Neural crest cell (in vitro differentiated cells): ENCODE data around the gene RBM4. TPM values are rescaled to one million over a fixed set of nuclear protein-coding genes. Genes with fewer than 3 reads are reported as not detected.

ENCODE experiments used
- DNase-seq: peaks from one replicate; pipeline ENCODE4 v3.0.0; 2021; ENCODE audit warnings: low read depth, mixed read lengths, low spot score
- H3K27ac Mint-ChIP-seq: one replicate; pipeline ENCODE4 v1.8.0; 2021; ENCODE audit warnings: mild to moderate bottlenecking, mixed read lengths; ENCODE audit not compliant: unreplicated experiment
- H3K27me3 Mint-ChIP-seq: 2 replicates; pipeline ENCODE4 v1.8.0; 2021; ENCODE audit warnings: low read depth, mild to moderate bottlenecking, mixed read lengths
- H3K36me3 Mint-ChIP-seq: 2 replicates; pipeline ENCODE4 v1.8.0; 2021; ENCODE audit warnings: low read depth, mild to moderate bottlenecking, mixed read lengths
- H3K4me1 Mint-ChIP-seq: 2 replicates; pipeline ENCODE4 v1.8.0; 2021; ENCODE audit warnings: mixed read lengths
- H3K4me3 Mint-ChIP-seq: one replicate; pipeline ENCODE4 v1.8.0; 2021; ENCODE audit warnings: mild to moderate bottlenecking, mixed read lengths
- H3K9me3 Mint-ChIP-seq: 2 replicates; pipeline ENCODE4 v1.8.0; 2021; ENCODE audit warnings: mixed read lengths
- total RNA-seq: library from RNA; stranded (reverse); gene quantifications from 2 replicates; pipeline ENCODE4 v1.2.1, GENCODE V29; 2021
- TF ChIP-seq, protein P1 (sequence below): fragments of 200-600 bp; sonication (generic); conservative IDR thresholded peaks from 2 replicates; pipeline ENCODE4 v1.5.0; 2021; ENCODE audit warnings: antibody characterized with exemption, mild to moderate bottlenecking

RBM4 gene
- total RNA-seq, 1 donor from 2014 or later = 268 TPM

DNA sequence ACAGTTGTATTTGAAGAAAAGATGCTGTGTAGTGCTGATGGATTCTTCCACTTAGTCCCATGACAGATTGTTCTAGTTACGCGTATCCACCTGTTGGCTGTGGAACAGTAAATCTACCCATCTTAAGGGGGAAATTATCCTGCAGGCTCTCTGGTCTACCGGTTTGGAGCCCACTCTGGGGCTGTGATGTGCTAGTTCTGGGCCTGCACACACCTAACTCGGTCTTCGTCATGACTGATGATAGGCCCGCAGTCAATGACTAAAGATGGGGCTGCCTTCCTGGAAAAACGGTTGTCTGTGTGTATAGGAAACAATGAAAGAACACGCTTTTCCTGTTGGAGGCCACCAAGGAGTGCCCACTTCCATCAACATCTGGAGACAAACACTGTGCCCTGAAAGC lies 45.4 kb downstream of the RBM4 start:
- Mint-ChIP-seq H3K4me1 (peaks cover 4% of the 10 kb centered on the region), H3K36me3 (peaks cover 4% of the 10 kb centered on the region), H3K9me3 (no peaks in the 10 kb centered on the region), H3K27ac (peak overlapping the region; percentile 29), H3K4me3 (no peak overlapping the region), H3K27me3 (no peaks in the 10 kb centered on the region)
- TF ChIP-seq, protein P1, sequence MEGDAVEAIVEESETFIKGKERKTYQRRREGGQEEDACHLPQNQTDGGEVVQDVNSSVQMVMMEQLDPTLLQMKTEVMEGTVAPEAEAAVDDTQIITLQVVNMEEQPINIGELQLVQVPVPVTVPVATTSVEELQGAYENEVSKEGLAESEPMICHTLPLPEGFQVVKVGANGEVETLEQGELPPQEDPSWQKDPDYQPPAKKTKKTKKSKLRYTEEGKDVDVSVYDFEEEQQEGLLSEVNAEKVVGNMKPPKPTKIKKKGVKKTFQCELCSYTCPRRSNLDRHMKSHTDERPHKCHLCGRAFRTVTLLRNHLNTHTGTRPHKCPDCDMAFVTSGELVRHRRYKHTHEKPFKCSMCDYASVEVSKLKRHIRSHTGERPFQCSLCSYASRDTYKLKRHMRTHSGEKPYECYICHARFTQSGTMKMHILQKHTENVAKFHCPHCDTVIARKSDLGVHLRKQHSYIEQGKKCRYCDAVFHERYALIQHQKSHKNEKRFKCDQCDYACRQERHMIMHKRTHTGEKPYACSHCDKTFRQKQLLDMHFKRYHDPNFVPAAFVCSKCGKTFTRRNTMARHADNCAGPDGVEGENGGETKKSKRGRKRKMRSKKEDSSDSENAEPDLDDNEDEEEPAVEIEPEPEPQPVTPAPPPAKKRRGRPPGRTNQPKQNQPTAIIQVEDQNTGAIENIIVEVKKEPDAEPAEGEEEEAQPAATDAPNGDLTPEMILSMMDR = no peak
- DNase-seq = no peak

DNA sequence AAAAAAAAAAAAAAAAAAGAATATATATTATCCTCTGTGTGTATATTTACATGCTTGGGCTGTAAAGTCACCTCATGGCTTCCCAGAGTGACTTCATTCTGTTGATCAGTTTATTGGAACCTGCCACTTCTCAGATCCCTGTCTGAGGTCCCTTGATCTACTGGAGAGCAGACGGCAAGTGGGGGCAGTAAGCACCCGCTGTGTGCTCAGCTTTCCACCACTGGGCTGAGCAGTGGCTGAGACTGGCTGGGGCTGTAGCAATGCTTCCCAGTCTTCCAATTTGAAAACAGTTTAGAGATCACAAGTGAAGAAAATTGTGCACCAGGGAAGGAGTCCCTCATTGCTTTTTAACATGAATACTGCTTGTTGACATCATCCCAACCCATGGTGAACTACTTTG lies 46.1 kb downstream of the RBM4 start:
- no peaks in the 10 kb centered on the region for H3K27me3 Mint-ChIP-seq
- H3K9me3 Mint-ChIP-seq = no peaks in the 10 kb centered on the region
- no peak for DNase-seq
- peaks cover 4% of the 10 kb centered on the region for H3K36me3 Mint-ChIP-seq
- TF ChIP-seq, protein P1 = no peak
- H3K27ac Mint-ChIP-seq = no peak overlapping the region
- no peak overlapping the region for H3K4me3 Mint-ChIP-seq
- H3K4me1 Mint-ChIP-seq = peaks cover 4% of the 10 kb centered on the region

DNA sequence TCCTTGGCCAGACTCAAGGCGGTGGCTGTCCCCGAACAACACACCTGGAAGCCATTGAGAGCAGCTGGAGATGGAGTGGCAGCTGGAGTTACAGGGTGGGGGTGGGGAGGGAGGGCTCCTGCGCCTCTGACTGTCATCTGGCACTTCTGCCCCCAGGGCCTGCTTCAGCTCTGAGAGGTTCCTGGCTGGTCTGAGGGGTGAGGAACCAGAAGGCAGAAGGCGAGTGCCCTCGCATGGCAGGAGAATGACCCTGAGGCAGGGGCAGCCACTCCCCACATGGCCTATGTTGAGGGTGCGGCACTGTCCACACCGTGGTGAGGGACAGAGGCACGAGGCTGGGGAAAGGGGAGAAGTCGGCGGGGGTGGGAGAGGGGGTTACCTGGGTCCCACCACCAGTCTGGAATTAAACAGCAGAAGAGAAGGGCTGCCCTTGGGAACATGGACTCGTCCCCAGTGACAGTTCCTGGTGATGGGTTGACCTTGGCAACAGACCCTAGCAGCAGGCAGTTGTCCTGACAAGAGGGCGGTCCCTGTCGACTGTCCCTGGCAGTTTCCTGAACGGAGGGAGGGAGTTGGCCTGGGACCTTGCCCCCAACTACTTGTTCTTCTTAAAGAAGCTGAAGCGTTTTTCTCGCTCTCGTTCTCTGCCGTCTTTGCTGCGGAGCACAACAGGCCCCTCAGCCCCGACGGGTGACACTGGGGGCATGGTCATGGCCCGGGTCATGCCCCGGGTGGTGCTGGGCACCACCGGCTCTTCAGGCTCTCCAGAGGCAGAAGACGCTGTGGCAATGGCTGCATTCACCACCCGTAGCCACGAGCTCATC lies 47.0 kb downstream of the RBM4 start:
- H3K27ac Mint-ChIP-seq = peak overlapping the region; percentile 19

DNA sequence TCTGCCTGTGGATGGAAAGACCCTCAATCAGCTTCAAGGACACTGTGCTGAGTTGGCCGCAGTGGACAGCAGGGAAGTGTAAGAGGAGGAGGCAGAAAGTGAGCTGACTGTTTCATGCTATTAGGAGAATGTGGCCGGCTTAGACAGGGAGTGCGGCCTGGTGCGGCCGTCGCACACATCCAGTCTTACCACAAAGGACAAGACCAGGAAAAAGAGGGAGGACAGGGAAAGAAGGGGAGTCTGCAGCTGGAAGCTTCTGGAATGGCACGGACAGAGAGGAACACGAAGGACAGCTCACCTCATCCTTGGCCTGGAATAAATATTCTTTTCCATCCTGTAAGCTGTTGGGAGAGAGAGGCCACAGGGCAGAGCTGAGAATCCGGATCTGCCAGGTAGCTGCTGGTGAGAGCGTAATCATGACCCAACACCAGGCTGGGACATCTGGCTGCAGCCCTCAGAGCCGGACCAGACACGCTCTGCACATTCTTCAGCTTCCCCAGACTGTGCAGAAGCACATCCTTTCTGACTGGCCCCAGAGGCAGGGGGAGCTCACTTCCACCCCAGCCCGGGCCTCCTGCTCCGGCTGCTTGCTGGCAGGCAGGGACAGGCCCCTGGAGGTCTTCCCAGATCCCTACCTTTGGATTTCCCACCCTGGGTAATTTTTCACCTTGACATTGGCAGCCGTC lies 47.7 kb downstream of the RBM4 start:
- Mint-ChIP-seq H3K27me3 (no peaks in the 10 kb centered on the region), H3K27ac (peak overlapping the region; percentile 35), H3K9me3 (no peaks in the 10 kb centered on the region), H3K4me1 (peaks cover 4% of the 10 kb centered on the region), H3K4me3 (no peak overlapping the region), H3K36me3 (peaks cover 4% of the 10 kb centered on the region)
- DNase-seq = no peak
- TF ChIP-seq, protein P1 = no peak

More for the DNA sequence above, 47.0 kb downstream of the RBM4 start:
- Mint-ChIP-seq H3K4me3 (no peak overlapping the region), H3K4me1 (peaks cover 4% of the 10 kb centered on the region), H3K27me3 (no peaks in the 10 kb centered on the region), H3K9me3 (no peaks in the 10 kb centered on the region), H3K36me3 (peaks cover 4% of the 10 kb centered on the region)
- no peak for DNase-seq
- TF ChIP-seq, protein P1 = no peak

DNA sequence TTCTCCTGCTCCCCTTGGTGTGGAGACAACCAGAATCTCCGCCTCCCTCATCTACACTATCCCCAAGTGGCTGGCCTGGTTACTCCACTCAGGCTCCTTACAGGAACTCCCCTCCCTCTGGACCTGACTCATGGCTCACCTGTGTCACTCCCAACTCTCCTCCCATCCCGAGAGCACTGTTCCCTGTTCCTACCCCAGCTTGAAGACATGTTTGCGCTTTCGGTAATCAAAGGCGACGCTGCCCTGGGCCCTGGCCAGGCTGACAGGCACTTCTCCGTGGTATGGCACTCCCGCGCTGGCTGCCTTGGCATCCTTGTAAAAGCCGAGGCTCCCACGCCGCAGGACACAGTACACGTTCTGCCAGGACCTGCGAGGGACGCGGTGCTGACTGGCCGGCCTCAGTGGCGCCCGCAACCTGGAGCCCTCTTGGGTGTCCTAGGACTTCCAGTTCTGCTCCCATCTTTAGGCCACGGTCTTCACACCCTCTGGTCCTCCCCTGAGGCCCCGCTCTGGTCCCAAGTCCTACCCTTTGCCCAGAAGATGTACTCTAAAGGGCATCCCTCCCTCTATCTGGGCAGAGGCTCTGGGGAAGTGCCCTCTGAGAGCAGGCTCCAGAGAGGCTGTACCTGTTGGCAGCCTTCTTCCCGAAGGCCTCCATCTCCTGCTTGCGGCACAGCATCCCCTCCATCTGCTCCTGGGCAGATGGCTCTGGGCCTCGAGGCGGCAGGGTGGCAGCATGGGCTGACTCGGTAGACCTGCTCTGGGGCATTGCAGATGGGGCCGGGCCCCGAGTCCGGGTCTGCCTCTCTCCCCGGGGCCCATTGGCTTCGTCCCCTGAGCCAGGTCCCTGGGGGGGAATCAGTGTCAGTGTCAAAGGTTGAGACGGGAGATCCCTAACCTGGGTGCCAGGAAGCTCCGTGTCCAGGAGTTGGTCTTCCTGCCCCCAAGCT lies 48.6 kb downstream of the RBM4 start:
- no peak overlapping the region for H3K4me3 Mint-ChIP-seq
- no peak for DNase-seq
- H3K36me3 Mint-ChIP-seq = peaks cover 4% of the 10 kb centered on the region
- peak overlapping the region; percentile 35 for H3K27ac Mint-ChIP-seq
- H3K27me3 Mint-ChIP-seq = no peaks in the 10 kb centered on the region
- peaks cover 4% of the 10 kb centered on the region for H3K4me1 Mint-ChIP-seq
- TF ChIP-seq, protein P1 = no peak
- no peaks in the 10 kb centered on the region for H3K9me3 Mint-ChIP-seq
